GM19395 (cell line): ENCODE results near the gene METTL13.
"Not testable (repeated sequence)": the region's sequence is repeated elsewhere in the genome, so short reads cannot be mapped to it uniquely, and the experiment has no call there.

ENCODE experiments used
- ATAC-seq: cut with Tn5 transposase; IDR thresholded peaks from one replicate; pipeline ENCODE4 v1.9.1; 2021; ENCODE audit warnings: mild to moderate bottlenecking, moderate library complexity; ENCODE audit not compliant: unreplicated experiment

The METTL13 gene

GRCh38 chr1:171763764-171764163 lies 17.7 kb upstream of the METTL13 start:
- ATAC-seq, result no peak

GRCh38 chr1:171769171-171769570 lies 12.3 kb upstream of the METTL13 start:
- no peak for ATAC-seq

GRCh38 chr1:171769754-171770153 lies 11.7 kb upstream of the METTL13 start:
- ATAC-seq, result no peak

- no peak for ATAC-seq
These were observed 9.1 kb upstream of the METTL13 start for GRCh38 chr1:171772312-171772711.

GRCh38 chr1:171780583-171781175 lies 781 bp upstream of the METTL13 start:
- ATAC-seq, result no peak

- ATAC-seq, result no peak
These were observed 2.5 kb downstream of the METTL13 start for GRCh38 chr1:171783816-171784530.

GRCh38 chr1:171784784-171785183 lies 3.3 kb downstream of the METTL13 start:
- ATAC-seq, result no peak

- ATAC-seq, result no peak
These were observed 4.3 kb downstream of the METTL13 start for GRCh38 chr1:171785766-171786165.

GRCh38 chr1:171786534-171786933 lies 5.1 kb downstream of the METTL13 start:
- no peak for ATAC-seq

- no peak for ATAC-seq
These were observed 6.4 kb downstream of the METTL13 start for GRCh38 chr1:171787686-171788480.

GRCh38 chr1:171788696-171789095 lies 7.2 kb downstream of the METTL13 start:
- no peak for ATAC-seq

- no peak for ATAC-seq
These were observed 8.9 kb downstream of the METTL13 start for GRCh38 chr1:171790318-171790717.

GRCh38 chr1:171792656-171793369 lies 11.4 kb downstream of the METTL13 start:
- ATAC-seq, result no peak

GRCh38 chr1:171793636-171794035 lies 12.2 kb downstream of the METTL13 start:
- no peak for ATAC-seq

GRCh38 chr1:171794085-171794484 lies 12.6 kb downstream of the METTL13 start:
- ATAC-seq, result no peak

GRCh38 chr1:171796592-171796991 lies 15.1 kb downstream of the METTL13 start:
- ATAC-seq, result no peak

- no peak for ATAC-seq
These were observed 16.9 kb downstream of the METTL13 start for GRCh38 chr1:171798311-171798710.

GRCh38 chr1:171798765-171799164 lies 17.3 kb downstream of the METTL13 start:
- no peak for ATAC-seq

GRCh38 chr1:171799166-171799565 lies 17.7 kb downstream of the METTL13 start:
- no peak for ATAC-seq

GRCh38 chr1:171799698-171800097 lies 18.2 kb downstream of the METTL13 start:
- ATAC-seq, result not testable (repeated sequence)

GRCh38 chr1:171800342-171800741 lies 18.9 kb downstream of the METTL13 start:
- ATAC-seq, result no peak
